ENCODE results near the gene KHDRBS1.
"Not testable (repeated sequence)": the region's sequence is repeated elsewhere in the genome, so short reads cannot be mapped to it uniquely, and the experiment has no call there.

Gene KHDRBS1, protein sequence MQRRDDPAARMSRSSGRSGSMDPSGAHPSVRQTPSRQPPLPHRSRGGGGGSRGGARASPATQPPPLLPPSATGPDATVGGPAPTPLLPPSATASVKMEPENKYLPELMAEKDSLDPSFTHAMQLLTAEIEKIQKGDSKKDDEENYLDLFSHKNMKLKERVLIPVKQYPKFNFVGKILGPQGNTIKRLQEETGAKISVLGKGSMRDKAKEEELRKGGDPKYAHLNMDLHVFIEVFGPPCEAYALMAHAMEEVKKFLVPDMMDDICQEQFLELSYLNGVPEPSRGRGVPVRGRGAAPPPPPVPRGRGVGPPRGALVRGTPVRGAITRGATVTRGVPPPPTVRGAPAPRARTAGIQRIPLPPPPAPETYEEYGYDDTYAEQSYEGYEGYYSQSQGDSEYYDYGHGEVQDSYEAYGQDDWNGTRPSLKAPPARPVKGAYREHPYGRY

DNA sequence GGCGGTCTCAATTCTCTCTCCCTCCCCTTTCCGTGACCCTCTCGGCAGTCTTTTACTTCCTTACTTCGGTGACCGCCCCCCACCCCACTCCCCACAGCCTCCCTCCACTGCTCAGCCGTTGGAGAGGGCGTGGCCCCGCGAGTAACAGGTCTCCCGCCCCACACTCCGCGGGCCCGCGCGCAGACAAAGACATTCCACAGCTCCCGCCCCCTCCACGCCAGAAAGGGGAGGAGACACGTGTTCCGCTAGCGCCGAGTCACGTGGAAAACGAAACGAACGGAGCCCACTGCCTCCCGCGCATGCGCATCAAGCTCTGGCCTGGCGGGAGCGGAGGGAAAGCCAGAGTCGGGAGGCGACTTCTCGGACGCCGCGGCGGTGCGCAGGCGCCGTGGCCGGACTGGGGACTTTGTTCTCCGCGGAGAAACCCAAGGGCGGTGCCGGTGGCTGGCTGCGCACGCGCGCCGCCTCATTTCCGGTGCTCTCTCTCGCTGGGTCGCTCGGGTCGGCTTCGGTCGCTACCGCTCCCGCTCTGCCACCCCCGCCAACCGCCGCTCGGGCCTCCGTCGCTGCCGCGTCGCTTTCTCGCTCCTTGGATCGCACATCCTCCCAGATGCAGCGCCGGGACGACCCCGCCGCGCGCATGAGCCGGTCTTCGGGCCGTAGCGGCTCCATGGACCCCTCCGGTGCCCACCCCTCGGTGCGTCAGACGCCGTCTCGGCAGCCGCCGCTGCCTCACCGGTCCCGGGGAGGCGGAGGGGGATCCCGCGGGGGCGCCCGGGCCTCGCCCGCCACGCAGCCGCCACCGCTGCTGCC lies at the start of gene KHDRBS1:
KHDRBS1 (plus strand) TSS at position 483 of the 813 bp plus-strand sequence; CDS start at position 611, 128 bp downstream.
- DNase-seq (peak; percentile 99), ATAC-seq (peak; percentile 88)

DNA sequence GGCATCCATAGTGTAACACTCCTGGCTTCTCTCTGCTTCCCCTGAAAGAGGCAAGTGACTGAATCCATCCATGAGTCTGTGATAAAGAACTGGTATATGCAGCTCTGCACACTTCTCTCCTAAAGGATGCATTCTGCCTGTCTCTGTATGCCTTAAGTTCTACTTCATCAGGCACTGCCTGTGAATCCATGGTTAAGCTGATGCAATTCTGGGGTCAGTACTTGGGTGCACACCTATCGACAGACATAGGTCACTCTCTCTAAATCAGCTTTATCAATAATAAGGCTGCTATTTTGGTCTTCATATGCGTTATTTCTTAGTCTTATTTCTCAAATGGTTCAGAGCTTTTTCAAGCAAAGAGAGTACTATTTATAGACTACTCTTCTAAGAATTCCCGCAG lies 42.8 kb upstream of the KHDRBS1 start:
- no peak for ATAC-seq
- no peak for DNase-seq

DNA sequence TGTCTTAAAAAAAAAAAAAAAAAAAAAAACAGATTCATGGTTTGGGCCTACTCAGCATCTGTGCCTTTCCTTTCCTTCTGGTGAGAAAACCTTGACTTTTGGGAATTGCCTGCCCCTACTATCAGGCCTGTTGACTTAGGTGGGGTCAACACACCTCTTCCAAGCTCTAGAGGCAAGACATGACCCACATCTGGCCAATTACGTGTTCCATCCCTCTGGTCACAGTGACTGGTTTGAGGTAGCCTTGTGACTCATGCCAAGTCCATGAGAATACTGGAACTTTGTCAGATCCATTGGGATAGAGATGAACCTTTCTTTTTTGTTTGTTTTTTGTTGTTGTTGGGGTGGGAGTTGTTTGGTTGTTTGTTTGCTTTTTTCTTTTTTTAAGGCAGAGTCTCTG lies 37.3 kb upstream of the KHDRBS1 start:
- DNase-seq (no peak), ATAC-seq (no peak)

DNA sequence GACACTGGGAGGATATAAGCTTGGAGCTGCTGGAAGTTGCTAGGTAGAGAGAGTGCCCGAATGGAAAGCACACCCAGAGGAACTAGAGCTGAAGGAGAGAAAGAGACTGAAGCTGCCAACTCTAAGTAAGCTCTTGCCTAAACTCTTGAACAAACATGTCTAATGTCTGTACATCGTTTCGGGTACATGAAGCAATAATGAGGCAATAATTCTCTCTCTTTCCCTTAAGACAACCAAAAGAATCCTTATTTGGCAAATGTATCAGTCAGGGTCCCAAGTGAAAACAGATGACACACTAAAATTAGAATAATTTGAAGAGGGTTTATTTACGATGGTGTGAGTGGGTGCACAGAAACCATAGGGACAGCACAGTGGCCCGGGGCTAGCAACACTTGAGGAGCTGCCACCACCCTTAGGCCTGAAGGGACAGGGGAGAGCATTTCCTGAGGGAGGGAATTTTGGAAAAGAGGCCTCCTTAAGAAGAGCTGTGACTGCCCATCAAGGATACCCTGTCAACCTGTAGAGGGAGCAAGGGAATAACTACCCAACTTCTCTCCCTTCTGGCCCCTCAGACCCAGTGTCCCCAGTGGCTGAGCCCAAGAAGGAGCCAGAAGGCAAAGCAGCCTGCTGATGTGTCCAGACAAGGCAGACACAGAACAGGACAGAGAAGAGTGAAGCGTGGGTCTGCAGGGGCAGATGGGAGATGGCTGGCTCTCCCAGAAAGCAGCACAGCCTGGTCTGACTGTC lies 36.1 kb upstream of the KHDRBS1 start:
- no peak for DNase-seq
- no peak for ATAC-seq

DNA sequence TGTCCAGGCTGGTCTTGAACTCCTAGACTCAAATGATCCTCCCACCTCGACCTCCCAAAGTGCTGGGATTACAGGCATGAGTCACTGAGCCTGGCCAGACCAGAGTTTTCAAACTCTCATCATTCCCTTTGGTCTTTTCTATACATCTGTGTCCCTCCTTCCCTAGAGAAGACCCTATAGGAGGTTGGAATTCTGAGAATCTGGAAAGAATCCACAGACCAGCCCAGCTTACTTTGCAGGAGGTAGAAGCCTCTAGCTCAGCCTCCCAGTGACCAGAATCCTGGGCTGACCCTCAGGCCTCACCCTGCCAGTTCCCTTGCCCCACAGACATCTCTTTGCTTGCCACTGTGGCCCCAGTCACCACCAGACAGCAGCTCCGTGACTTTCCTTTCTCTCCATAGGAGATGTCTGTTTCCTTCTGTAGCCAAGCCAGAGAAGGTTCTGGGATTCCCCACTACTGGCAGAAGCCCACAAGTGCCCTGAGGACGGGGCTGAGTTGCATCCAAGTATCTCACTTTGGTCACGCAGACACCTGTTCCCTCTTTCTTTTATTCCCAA lies 34.7 kb upstream of the KHDRBS1 start:
- DNase-seq (no peak), ATAC-seq (no peak)

DNA sequence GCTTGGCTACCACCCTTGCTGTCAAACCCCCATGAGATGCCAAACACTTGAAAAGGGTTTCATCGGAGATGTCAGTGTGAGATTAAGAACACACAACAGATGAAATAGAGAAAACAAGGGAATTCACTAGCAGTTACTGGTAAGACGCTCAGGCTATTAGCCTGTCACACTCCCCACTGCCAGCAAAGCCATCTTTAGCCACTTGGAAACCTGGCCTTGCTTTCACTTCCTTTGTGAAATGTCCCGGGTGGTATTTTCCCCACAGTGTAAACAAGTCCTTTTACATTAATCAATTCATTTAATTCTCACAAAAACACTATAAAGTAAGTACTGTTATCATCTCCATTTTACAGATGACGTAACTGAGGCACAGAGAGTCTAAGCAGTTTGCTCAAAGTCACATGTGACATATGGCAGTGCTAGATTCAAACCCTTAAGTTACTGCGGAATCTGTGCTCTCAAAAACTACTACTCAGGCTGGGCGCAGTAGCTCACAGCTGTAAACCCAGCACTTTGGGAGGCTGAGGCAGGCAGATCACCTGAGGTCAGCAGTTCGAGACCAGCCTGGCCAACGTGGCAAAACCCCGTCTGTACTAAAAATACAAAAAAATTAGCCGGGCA lies 32.7 kb upstream of the KHDRBS1 start:
- ATAC-seq (no peak), DNase-seq (no peak)

DNA sequence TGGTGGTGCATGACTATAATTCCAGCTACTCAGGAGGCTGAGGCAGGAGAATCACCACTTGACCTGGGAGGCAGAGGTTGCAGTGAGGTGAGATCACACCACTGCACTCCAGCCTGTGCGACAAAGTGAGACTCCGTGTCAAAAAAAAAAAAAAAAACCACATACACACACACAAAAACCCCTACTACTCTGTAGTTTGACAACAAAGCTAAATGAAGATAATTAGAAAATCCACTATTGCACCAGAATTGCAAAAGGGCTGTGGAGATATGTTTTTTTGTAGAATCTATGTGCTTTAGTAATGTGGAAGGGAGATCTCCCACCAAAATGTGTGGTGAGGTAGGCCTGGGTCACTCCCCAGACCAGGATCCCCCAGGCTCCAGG lies 32.2 kb upstream of the KHDRBS1 start:
- no peak for DNase-seq
- no peak for ATAC-seq

DNA sequence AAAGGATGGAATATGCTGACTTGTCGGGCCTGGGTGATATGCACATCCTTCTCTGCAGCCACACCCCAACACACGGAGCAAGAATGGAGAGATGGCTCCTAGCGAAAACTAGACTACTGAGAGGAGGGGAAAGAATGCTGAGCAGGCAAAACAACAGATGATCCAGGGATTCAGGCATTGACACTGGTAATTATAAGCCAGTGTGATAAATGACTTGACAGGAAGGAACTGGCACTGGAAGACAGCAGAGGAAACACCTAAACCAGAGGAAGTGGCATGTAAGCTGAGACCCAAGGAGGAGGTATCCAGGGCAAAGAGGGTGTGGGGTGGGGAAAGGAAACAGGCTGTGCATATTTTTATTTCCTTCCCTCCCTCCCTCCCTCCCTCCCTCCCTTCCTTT lies 31.7 kb upstream of the KHDRBS1 start:
- ATAC-seq (no peak), DNase-seq (no peak)

DNA sequence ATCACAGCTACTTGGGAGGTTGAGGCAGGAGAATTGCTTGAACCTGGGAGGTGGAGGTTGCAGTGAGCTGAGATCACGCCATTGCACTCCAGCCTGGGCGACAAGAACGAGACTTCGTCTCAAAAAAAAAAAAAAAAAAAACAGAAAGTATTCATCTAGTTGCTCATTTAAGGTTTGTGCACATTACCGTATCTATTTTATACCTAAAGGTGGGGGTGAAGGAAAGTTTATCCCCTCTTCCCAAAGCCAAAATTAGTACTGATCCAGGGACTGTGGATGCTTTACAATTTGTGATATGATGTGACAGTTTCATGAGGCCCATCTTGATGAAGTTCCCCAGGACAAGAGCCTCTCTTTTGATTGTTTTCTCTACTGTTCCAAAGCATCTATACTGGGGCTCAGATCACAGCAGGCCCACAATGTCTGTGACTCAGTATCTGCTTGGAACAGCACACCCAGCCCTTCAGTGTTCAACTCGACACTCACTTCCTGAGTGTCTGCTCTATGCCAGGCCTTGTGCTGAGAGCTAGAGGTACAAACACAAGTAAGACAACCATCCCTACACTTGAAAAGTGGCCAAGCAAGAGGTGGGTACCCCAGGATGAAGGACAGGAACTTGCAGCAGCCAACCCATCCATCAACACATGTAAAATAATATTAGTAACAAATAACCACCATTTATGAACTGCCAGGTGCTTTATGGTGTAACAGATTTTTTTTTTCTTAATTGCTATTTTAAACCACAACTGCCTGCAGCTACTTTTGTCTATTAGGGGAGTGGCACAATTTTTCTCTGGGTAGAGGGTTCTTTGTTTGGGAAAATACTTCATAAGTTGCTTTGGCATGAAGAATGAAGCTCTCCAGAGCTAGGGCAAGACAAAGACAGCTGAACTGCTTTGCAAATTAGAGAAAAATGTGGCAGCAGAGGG lies 29.0 kb upstream of the KHDRBS1 start:
- peak; percentile 83 for ATAC-seq
- DNase-seq, result peak; percentile 39

DNA sequence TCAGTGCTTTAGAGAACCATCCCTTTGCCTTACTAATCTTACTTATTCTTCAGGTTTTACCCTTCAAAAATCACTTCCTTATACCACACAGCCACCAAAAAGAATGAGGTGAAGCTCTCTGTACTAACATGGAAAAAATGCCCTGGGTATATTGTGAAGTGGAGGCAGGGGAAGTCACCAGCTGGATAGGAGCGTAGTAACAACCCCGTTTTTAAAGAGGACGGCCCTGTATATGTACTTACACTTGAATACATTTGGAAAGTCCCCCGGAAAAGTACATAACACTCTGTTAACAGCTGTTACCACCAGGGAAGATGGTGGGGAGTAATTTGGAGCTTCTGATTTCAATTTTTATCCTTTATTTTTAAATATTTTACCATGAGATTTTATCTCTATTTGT lies 28.2 kb upstream of the KHDRBS1 start:
- ATAC-seq (peak; percentile 70), DNase-seq (no peak)

DNA sequence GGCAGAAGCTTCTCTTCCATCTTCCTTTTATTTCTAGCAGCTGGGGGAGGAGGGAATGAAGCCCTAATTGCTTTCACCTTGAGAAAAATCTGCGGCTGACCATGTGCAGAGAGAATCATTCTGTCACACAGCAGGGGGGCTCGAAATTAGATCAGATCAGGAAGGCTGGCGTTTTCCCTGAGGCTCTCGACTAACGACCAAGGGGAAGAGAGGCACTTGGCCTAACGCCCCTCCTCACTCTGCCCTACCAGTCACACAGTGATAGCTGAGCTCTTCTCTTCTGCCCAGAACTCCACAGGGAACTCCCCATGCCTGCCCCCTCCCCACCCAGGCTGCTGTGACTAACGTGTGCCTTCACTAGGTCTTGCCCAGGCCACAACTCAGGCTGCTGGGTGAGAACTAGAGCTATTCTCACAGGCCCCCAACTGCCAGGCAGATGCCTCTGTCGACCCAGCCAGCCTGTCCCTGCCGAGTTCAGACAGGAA lies 26.5 kb upstream of the KHDRBS1 start:
- no peak for DNase-seq
- ATAC-seq, result no peak

DNA sequence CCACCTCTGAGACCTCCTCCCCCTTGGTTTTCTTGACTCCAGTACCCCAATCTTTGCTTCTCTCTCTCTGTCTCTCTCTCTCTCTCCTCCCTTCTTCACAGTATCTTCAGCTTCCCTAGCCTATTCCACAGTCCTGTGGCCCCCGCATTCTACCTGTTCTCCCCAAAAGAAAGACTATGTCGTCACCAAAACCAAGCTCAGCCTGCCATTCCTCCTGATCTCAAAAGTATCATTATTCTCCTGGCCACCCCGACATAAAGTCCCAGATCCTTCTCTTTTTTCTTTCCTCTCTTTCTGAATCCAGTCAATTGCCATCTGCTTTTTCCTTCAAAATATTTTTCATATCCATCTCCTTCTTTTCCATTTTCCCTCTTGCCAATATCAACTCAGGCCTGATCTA lies 23.7 kb upstream of the KHDRBS1 start:
- ATAC-seq, result no peak
- no peak for DNase-seq

DNA sequence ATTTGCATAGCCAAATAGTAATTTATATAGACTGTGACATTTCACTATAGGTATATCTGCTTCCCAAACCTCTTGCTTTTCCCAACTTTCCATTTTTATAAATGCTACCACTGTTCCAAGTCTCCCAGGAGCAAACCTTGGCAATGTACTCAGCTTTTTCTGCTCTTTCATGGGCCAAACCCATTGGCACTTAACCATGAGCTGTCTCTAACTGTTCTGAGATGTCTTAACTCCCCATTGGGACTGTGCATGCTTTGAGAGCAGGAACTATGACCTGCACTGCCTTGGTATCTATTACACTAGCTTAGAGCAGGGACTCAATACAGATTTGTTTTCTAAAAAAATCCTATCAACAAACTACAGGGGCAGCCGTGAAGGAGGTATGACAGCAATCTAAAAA lies 22.5 kb upstream of the KHDRBS1 start:
- ATAC-seq (no peak), DNase-seq (no peak)

DNA sequence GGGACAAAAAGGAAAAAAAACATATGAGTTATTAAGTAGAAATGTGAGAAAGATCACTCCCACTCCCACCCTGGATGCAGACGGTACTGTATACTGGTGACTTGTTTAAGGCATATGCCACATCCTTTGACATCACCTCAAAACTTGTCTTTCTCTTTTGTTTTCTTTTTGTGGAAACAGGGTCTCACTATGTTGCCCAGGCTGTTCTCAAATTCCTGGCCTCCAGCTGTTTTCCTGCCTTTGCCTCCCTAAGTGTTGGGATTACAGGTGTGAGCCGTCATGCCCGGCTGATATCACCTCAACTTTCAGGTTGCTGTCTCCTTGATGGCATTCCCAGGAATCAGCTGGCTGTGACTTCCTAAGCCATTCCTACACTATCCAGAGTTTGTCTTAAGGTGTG lies 18.4 kb upstream of the KHDRBS1 start:
- DNase-seq (no peak), ATAC-seq (no peak)

DNA sequence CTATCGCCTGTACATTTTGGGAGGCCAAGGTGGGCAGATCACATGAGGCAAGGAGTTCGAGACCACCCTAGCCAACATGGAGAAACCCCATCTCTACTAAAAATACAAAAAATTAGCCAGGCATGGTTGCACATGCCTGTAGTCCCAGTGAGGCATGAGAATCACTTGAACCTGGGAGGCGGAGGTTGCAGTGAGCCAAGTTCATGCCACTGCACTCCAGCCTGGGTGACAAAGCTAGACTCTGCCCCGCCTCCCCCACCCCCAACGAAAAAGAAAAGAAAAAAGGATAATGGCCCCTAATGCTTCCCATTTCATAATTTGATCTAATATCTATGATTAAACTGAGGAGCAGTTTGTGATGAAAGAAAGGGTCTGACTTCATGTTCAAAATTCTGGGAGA lies 17.5 kb upstream of the KHDRBS1 start:
- not testable (repeated sequence) for DNase-seq, ATAC-seq

DNA sequence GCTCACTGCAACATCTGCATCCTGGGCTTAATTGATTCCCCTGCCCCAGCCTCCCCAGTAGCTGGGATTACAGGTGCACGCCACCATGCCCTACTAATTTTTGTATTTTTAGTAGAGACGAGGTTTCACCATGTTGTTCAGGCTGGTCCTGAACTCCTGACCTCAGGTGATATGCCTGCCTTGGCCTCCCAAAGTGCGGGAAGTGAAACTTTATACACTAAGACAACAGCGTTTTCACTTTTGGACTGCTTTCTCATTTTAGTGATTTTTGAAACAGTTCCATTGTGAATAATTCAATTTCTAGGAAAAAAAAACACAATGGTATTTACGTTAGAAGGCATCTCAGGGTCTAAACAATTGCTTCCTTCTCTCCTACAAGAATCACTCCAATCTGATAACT lies 11.8 kb upstream of the KHDRBS1 start:
- DNase-seq, result no peak
- no peak for ATAC-seq

DNA sequence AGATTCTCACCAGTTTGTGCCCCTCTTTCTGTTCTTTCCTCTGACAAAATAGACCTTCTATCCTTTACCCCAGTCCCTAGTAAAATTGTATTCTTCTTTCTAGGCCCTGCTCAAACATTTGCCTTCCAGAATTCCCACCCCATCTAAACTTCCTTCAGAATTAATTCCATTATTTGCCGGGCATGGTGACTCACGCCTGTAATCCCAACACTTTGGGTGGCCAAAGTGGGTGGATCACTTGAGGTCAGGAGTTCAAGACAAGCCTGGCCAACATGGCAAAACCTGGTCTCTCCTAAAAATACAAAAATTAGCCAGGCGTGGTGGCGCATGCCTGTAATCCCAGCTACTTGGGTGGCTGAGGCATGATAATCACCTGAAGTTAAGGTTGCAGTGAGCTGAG lies 11.4 kb upstream of the KHDRBS1 start:
- ATAC-seq, DNase-seq: not testable (repeated sequence)

DNA sequence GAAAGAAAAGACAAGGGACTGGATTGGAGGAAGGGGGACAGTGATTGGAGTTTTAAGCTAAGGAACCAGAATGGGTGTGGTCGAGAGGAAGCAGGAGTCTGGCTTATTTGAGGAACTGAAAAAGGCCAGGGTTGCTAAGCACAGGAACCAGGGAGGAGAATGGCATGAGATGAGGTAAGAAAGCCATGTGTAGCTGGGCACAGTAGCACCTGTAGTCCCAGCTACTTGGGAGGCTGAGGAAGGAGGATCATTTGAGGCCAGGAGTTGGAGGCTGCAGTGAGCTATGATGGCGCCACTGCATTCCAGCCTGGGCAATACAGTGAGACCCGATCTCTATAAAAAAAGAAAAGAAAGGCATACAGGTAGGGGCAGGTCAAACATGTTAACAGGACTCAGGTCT lies 8.1 kb upstream of the KHDRBS1 start:
- ATAC-seq (no peak), DNase-seq (no peak)

DNA sequence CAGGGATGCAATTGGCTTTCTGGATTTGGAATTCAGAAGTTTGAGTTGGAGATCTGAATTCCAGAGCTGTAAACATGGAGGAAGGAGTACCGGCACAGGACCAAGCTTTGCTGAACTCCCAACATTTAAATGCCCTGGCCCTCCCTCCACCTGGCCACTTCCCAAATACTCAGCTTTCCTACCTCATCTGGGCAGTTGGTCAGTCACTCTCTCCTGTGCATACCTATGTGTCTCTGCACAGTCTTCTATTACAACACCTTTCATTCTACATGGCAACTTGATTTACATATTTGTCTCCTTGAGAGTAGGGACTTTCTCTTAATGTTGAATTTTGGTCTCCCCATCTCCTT lies 6.1 kb upstream of the KHDRBS1 start:
- no peak for ATAC-seq
- no peak for DNase-seq

DNA sequence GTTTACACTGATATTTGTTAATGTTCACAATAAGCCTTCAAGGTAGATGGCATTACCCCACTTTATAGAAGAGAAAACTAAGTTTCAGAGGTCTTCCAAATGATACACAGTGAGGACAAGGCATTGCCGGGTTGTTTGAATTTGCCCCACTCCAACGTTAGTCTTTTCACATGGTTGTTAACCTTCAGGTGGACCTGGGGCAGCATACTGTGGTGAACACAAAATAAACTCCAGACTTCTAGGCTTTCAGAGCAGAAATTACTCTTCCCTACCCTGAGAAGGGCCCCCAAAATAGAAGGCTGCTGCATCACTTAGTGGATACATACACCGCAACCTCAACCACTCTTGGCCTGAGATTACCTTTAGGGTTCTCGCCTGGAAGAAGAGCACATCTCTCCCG lies 3.4 kb upstream of the KHDRBS1 start:
- no peak for ATAC-seq
- DNase-seq, result no peak

Data from stimulated activated naive CD8-positive, alpha-beta T cell treated with anti-CD3 and anti-CD28 coated beads, Interleukin-15, Interleukin-2, amounts not matched to agents 100 U/mL and 50 U/mL, for 24 hours (primary cell).